ENCODE results near the gene CNN1. TPM values are rescaled to one million over a fixed set of nuclear protein-coding genes. Genes with fewer than 3 reads are reported as not detected.

The CNN1 gene
- total and polyA plus RNA-seq, 2 of the 13 experiments (the other 11 are each of a cell fraction or from before 2014, with no cell fraction given), result 0.70 to 1.1 TPM

- Histone ChIP-seq H2AFZ (ENCODE audit: low read length) (no peak overlapping the region), H3K79me2 (ENCODE audit: insufficient read depth, low read length) (peaks cover under 1% of the 10 kb centered on the region), H3K4me3 (replicated peaks in 1 of 3; ENCODE audit: insufficient read depth in 1 of 3, low read depth in 2 of 3, low read length in 3 of 3) (no peak overlapping the region), H3K4me2 (ENCODE audit: low read depth, low read length) (no peak overlapping the region), H3K27me3 (ENCODE audit: control insufficient read depth in 1 of 2, insufficient read depth in 2 of 2, low read length in 2 of 2) (no peaks in the 10 kb centered on the region; a peak in 1 of 5 replicates), H3K9me3 (ENCODE audit: low read length) (no peaks in the 10 kb centered on the region), H3K27ac (ENCODE audit: extremely low read length, insufficient read depth, low read length) (no peak overlapping the region), H4K20me1 (ENCODE audit: insufficient read depth, low read length) (no peaks in the 10 kb centered on the region), H3K36me3 (replicated peaks in 1 of 2; ENCODE audit: control insufficient read depth in 1 of 2, insufficient read depth in 2 of 2, low read length in 2 of 2) (peaks cover 7 to 12% of the 10 kb centered on the region in 2 experiments; a peak in 3 of 5 replicates), H3K9ac (ENCODE audit: insufficient read depth, low read depth, low read length) (no peak overlapping the region), H3K4me1 (ENCODE audit: insufficient read depth, low read length) (peaks cover under 1% of the 10 kb centered on the region)
- intact Hi-C loops (cut with micrococcal nuclease; ENCODE audit: unreplicated experiment), result loop anchor here (5.0 kb wide), 1 partner anchor 88 kb away; no protein-coding TSS in a partner anchor
- no TSS peak for BruUV-seq (replicated peaks)
- ChIA-PET CTCF (ENCODE audit: low intra/inter-chr PET ratio, low total read pairs) (no interaction called here), POLR2A (no interaction called here)
- 95% methylated on average over 6 of the region's 6 CpGs for whole genome bisulfite sequencing (ENCODE audit: low lambda C conversion rate)
- FAIRE-seq (no peak), DNase-seq (ENCODE audit: low spot score) (no peak), ATAC-seq (no peak)
- TF ChIP-seq NFKB2 (CRISPR knock-in tag; IDR thresholded peaks at IDR 0.05; ENCODE audit: borderline replicate concordance), result no peak
- TF ChIP-seq MIXL1 (CRISPR knock-in tag; IDR thresholded peaks at IDR 0.05), result no peak
- TF ChIP-seq PHF21A (CRISPR knock-in tag; IDR thresholded peaks at IDR 0.05), result no peak
- no peak for TF ChIP-seq SSRP1 (CRISPR knock-in tag; IDR thresholded peaks at IDR 0.05)
- TF ChIP-seq SNRNP70 (IDR thresholded peaks at IDR 0.05; ENCODE audit: low read depth, low read length), result no peak
- TF ChIP-seq ZNF3 (CRISPR knock-in tag; IDR thresholded peaks at IDR 0.05), result no peak
- no peak for TF ChIP-seq BHLHE40 (IDR thresholded peaks at IDR 0.05; ENCODE audit: low read length)
- TF ChIP-seq ZNF205 (CRISPR knock-in tag; IDR thresholded peaks at IDR 0.05), result no peak
- TF ChIP-seq ZNF496 (CRISPR knock-in tag; IDR thresholded peaks at IDR 0.05; ENCODE audit: insufficient replicate concordance), result no peak
- no peak for TF ChIP-seq ZNF556 (CRISPR knock-in tag; IDR thresholded peaks at IDR 0.05; ENCODE audit: borderline replicate concordance)
- no peak for TF ChIP-seq ZNF605 (CRISPR knock-in tag; IDR thresholded peaks at IDR 0.05)
- TF ChIP-seq ZNF552 (CRISPR knock-in tag; IDR thresholded peaks at IDR 0.05; ENCODE audit: borderline replicate concordance), result no peak
- no peak for TF ChIP-seq ZBTB33 (CRISPR knock-in tag; IDR thresholded peaks at IDR 0.05)
- no peak for TF ChIP-seq HNF1B (CRISPR knock-in tag; IDR thresholded peaks at IDR 0.05)
- no peak for TF ChIP-seq CBX2 (IDR thresholded peaks at IDR 0.05; ENCODE audit: low read depth, low read length)
- TF ChIP-seq CBX2 (CRISPR knock-in tag; IDR thresholded peaks at IDR 0.05; ENCODE audit: low read depth), result no peak
- no peak for TF ChIP-seq TCF7 (IDR thresholded peaks at IDR 0.05; ENCODE audit: low read depth)
- no peak for TF ChIP-seq RNF219 (CRISPR knock-in tag; IDR thresholded peaks at IDR 0.05)
- in situ Hi-C loops (cut with HindIII; ENCODE audit: extremely low pct_ligation_motif_present, low pct_unique_long_range_greater_than_20kb), result no loop called here
These were observed 39.4 kb upstream of the CNN1 start for GRCh38 chr19:11499220-11499726.

Data from HepG2 (cell line).